GM12873 (cell line): ENCODE data around the gene STON2.

ENCODE experiments used
- TF ChIP-seq, protein P1 (sequence below): IDR thresholded peaks from 2 replicates; pipeline ENCODE4 v1.5.1; 2012; ENCODE audit warnings: low read depth, mild to moderate bottlenecking, moderate library complexity, low read length, control low read depth; ENCODE audit not compliant: insufficient read depth; ENCODE audit errors: missing control alignments

STON2 gene

DNA sequence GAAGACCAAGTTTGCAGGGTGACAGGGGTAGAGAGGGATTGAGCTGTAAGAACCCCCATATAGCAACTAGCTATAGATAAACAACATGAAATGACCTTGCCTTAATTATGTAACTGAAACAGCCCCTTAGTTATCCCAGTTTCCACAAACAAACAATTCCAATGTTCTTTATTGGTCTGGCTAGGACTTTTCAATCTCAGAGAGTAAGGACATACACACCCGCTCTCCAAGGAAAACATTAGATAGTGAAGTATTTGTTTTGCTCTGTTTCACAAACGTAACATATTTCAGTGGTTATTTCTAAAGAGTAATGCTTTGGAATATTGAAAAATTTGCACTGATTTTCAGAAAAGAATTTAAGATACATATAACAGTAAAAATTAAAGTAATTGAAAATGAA, 127.8 kb downstream of the STON2 start:
- TF ChIP-seq, protein P1, sequence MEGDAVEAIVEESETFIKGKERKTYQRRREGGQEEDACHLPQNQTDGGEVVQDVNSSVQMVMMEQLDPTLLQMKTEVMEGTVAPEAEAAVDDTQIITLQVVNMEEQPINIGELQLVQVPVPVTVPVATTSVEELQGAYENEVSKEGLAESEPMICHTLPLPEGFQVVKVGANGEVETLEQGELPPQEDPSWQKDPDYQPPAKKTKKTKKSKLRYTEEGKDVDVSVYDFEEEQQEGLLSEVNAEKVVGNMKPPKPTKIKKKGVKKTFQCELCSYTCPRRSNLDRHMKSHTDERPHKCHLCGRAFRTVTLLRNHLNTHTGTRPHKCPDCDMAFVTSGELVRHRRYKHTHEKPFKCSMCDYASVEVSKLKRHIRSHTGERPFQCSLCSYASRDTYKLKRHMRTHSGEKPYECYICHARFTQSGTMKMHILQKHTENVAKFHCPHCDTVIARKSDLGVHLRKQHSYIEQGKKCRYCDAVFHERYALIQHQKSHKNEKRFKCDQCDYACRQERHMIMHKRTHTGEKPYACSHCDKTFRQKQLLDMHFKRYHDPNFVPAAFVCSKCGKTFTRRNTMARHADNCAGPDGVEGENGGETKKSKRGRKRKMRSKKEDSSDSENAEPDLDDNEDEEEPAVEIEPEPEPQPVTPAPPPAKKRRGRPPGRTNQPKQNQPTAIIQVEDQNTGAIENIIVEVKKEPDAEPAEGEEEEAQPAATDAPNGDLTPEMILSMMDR: no peak

DNA sequence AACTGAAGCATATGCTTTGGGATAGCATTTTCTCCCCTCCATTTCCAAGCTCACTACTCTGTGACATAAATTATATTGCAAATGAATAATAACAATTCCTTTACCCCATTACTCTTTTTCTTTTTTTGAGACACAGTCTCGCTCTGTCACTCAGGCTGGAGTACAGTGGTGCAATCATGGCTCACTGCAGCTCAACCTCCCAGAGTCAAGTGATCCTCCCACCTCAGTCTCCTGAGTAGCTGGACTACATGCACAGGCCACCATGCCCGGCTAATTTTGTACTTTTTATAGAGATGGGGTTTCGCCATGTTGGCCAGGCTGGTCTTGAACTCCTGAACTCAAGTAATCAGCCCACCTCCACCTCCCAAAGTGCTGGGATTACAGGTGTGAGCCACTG, 130.1 kb downstream of the STON2 start:
- TF ChIP-seq, protein P1: no peak

DNA sequence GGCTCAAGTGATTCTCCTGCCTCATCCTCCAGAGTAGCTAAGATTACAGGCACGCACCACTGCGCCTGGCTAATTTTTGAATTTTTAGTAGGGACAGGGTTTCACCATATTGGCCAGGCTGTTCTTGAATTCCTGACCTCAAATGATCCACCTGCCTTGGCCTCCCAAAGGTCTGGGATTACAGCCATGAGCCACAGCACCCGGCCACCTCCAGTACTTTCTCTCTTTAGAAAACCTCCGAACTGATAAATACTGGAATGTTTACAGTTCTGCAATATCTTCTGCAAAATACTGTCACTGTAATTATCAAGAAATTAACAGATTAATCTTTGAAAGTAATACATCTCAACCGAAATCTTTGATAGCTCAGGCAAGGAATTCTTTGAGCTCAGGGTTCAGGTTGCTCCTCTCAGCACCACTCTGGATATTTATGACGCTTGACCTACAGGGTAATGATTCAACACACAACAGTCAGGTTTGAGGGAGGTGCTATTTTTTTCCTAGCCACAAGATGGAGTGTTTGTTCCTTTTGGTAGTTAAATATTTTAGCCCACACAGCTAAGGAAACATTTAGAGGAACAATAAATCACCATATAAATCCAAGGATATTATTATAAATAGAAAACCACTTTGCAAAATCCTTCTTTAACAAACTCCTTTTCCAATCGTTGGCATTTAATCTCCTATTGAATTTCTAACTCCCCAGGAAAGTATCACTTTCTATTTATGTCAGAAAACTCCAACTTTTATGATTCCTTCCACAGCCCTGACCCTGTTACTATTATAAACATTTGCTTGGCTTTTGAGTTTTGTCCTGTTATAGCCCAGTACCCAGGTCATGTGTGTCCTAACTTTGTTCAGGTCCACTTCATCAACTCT, 130.8 kb downstream of the STON2 start:
- TF ChIP-seq, protein P1: peak; percentile 66

DNA sequence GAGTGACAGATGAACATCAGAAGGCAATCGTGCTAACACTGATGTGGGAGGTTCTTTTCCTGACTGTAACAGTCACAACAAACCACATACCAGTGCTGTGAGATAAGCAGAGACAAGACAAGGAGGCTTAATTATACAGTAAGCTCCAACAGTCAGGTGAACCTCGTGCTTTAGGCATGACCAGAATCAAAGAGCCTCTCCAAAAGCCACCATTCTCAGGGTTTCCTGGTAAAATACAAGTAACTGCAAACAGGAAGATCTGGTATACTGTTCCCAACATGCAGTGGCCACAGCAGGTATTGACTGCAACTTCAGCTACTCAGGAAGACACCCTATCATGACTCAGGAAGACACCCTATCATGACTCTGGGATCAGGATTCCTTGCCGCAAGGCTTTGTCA, 132.1 kb downstream of the STON2 start:
- TF ChIP-seq, protein P1: peak; percentile 12

DNA sequence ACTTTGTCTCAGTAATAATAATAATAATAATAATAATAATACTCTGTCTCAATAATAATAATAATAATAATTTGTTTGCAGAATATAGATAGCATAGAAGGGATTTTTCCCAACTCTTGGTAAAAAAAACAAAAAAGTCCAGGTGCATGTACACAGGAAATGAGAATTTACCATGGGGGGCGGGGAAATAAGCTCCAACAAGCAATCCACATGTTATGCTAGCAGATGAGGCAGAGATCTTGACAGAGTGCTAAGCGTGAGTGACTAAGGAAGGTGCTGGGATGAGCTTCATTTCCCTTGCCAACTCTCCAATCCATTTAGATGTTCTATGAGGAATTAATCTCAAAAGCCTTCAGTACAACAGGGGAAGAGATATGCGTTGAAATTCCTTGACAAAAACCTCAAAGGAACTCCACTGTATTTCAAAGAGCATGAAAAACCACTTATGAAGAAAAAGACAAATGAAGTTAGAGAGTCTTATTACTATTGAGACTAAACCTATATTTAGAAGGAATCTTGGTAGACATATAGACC, 134.4 kb downstream of the STON2 start:
- TF ChIP-seq, protein P1: no peak

DNA sequence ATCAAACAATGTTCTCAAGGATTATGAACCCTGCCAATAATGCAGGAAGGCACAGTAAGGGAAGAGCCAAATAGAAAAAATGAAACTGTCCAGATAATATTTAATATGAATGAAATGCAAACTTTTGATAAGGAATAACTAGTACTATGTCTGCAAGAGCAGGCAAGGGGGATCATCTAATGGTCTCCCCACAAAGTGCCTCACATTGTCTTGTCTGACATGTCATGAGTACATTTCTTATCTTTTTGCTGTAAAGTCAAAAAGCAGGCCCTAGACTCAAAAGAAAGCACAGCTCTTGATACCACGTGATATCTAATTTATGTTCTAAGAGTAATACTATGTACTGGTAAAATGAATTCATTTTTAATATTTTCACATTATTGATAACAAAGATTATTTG, 135.5 kb downstream of the STON2 start:
- TF ChIP-seq, protein P1: no peak

DNA sequence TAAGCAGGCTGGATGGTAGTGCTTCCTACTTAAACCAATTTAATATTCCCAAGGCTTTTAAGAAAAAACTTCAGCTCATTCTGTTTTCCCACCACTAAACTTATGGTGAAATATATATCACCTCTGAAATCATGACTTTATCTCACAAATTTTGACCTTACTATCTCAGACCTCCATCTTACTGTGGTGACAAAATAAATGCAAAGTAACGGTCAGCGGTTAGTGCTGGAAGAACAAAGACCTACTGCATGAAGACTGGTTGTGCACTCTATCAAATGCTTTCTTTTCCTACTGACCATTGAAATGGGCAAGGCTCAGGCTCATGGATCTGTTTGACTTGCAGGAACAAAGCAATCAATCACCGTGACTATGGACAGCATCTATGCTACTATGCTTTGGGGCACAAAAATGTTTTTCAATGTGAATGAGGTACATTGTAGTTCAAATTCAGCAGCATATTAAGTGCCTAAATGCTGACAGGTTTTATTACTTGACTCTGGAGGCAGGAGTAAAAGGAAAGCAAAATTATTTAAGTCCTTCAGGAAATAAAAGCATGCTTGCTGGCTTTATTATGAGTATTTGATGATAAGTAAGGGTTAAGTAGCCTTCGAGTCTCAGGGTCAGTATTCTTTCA, 136.2 kb downstream of the STON2 start:
- TF ChIP-seq, protein P1: no peak
